SU-DHL-6 (cell line): ENCODE data around the gene RAD51B.

ENCODE experiments used
- H2AFZ ChIP-seq: fragments of 200-600 bp; sonication (generic); 2 replicates; pipeline ENCODE4 v1.6.1; 2014; ENCODE audit warnings: low read depth, mild to moderate bottlenecking, moderate library complexity, mixed read lengths, antibody characterized with exemption, low read length; ENCODE audit not compliant: severe bottlenecking
- H3F3A ChIP-seq: fragments of 200-600 bp; shearing (Covaris generic); 2 replicates; pipeline ENCODE4 v1.6.0; 2016; ENCODE audit warnings: antibody characterized with exemption, mild to moderate bottlenecking; ENCODE audit not compliant: insufficient read depth
- H3K27ac ChIP-seq: fragments of 200-600 bp; sonication (generic); 2 replicates; pipeline ENCODE4 v1.5.1; 2016; ENCODE audit warnings: low read depth, mild to moderate bottlenecking, low read length, moderate library complexity, mixed read lengths
- H3K27me3 ChIP-seq: fragments of 200-600 bp; sonication (generic), shearing (Covaris generic); 2 replicates; pipeline ENCODE4 v1.6.0; 2014; ENCODE audit warnings: mild to moderate bottlenecking, low read length
- H3K36me3 ChIP-seq: fragments of 200-600 bp; sonication (generic); 2 replicates; pipeline ENCODE4 v1.6.1; 2014; ENCODE audit warnings: mild to moderate bottlenecking, low read length, mixed read lengths
- H3K4me2 ChIP-seq: fragments of 300-600, 200-600 bp; shearing (Covaris generic), sonication (generic); 2 replicates; pipeline ENCODE4 v1.6.0; 2014; ENCODE audit warnings: low read length, low read depth, mild to moderate bottlenecking; ENCODE audit not compliant: poor library complexity, severe bottlenecking
- H3K4me3 ChIP-seq: fragments of 200-600 bp; sonication (generic); 2 replicates; pipeline ENCODE4 v1.5.1; 2014; ENCODE audit warnings: antibody characterized with exemption, low read length, mild to moderate bottlenecking, mixed read lengths; ENCODE audit not compliant: insufficient read depth, poor library complexity, severe bottlenecking
- H3K79me2 ChIP-seq: fragments of 200-600 bp; sonication (generic); 2 replicates; pipeline ENCODE4 v1.6.1; 2014; ENCODE audit warnings: mild to moderate bottlenecking, low read length, moderate library complexity; ENCODE audit not compliant: insufficient read depth
- H3K9ac ChIP-seq: fragments of 200-600 bp; sonication (generic); 2 replicates; pipeline ENCODE4 v1.7.0; 2014; ENCODE audit warnings: mild to moderate bottlenecking, low read length
- H3K9me2 ChIP-seq: fragments of 200-600 bp; sonication (generic); replicated peaks from 2 replicates; pipeline ENCODE4 v1.6.1; 2014; ENCODE audit warnings: low read length; ENCODE audit not compliant: insufficient read depth
- H3K9me3 ChIP-seq: fragments of 200-600 bp; sonication (generic); 2 replicates; pipeline ENCODE4 v1.6.1; 2014; ENCODE audit warnings: low read length, mixed read lengths; ENCODE audit not compliant: insufficient read depth
- H4K20me1 ChIP-seq: fragments of 200-600 bp; sonication (generic); 2 replicates; pipeline ENCODE4 v1.6.1; 2014; ENCODE audit warnings: low read depth, mild to moderate bottlenecking, antibody characterized with exemption, low read length, moderate library complexity, mixed read lengths
- EZH2phosphoT487 ChIP-seq: fragments of 200-600 bp; sonication (generic), shearing (Covaris generic); conservative IDR thresholded peaks from 2 replicates; pipeline ENCODE4 v1.6.1; 2018; ENCODE audit warnings: mild to moderate bottlenecking, antibody characterized with exemption, low read length, moderate library complexity, mixed read lengths
- TF ChIP-seq, protein P1 (sequence below): fragments of 200-600 bp; sonication (generic); IDR thresholded peaks from one replicate; pipeline ENCODE4 v1.5.1; 2017; ENCODE audit warnings: antibody characterized with exemption, mild to moderate bottlenecking, low read length, moderate library complexity; ENCODE audit not compliant: insufficient read depth, poor library complexity, severe bottlenecking

The RAD51B gene

DNA sequence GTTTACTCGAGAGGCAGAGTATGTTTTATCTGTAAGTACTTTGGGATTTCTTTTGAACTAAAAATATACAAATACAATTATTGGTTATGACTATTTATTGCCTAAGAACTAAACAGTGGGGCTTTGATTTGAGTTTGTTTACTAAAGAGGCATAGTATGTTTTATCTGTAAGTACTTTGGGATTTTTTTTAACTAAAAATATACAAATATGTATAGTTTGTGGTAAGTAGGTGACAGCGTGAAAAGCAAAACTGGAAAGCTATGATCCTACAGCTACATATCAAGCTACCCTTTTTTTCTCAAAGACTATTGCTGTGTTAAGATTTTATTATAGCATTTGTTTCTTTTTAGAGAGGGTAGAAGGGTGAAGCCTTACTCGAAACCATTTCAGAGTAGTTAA lies 171.0 kb downstream of the RAD51B start:
- H3K4me3 ChIP-seq: no peak overlapping the region
- no peak overlapping the region for H3K4me2 ChIP-seq
- H3F3A ChIP-seq: no peaks in the 10 kb centered on the region
- H2AFZ ChIP-seq: no peak overlapping the region
- H3K9ac ChIP-seq: no peak overlapping the region
- no peak overlapping the region for H3K27ac ChIP-seq
- no peaks in the 10 kb centered on the region for H3K9me3 ChIP-seq
- no peaks in the 10 kb centered on the region for H3K9me2 ChIP-seq
- no peaks in the 10 kb centered on the region for H3K79me2 ChIP-seq
- no peaks in the 10 kb centered on the region for H3K36me3 ChIP-seq
- no peaks in the 10 kb centered on the region for H3K27me3 ChIP-seq
- TF ChIP-seq, protein P1, sequence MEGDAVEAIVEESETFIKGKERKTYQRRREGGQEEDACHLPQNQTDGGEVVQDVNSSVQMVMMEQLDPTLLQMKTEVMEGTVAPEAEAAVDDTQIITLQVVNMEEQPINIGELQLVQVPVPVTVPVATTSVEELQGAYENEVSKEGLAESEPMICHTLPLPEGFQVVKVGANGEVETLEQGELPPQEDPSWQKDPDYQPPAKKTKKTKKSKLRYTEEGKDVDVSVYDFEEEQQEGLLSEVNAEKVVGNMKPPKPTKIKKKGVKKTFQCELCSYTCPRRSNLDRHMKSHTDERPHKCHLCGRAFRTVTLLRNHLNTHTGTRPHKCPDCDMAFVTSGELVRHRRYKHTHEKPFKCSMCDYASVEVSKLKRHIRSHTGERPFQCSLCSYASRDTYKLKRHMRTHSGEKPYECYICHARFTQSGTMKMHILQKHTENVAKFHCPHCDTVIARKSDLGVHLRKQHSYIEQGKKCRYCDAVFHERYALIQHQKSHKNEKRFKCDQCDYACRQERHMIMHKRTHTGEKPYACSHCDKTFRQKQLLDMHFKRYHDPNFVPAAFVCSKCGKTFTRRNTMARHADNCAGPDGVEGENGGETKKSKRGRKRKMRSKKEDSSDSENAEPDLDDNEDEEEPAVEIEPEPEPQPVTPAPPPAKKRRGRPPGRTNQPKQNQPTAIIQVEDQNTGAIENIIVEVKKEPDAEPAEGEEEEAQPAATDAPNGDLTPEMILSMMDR: no peak
- TF ChIP-seq EZH2phosphoT487: no peak
- no peaks in the 10 kb centered on the region for H4K20me1 ChIP-seq

DNA sequence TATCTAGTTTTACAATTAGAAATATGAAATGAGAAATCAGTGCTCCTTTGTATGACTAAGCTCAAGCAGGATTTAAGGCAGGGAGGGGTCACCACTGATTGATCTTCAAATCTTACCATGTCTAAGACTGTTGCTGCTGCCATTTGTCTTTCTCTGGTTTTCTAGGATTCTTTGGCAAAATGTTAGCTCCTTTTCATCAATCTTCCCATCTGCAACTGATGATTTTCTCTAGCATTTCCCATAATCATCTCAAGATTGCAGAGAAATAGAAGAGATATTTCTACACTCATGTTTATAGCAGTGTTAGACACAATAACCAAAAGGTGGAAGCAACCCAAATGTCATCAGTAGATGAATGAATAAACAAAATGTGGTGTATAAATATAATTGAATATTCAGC lies 175.0 kb downstream of the RAD51B start:
- no peaks in the 10 kb centered on the region for H3K9me3 ChIP-seq
- H3K4me2 ChIP-seq: no peak overlapping the region
- H3F3A ChIP-seq: no peaks in the 10 kb centered on the region
- H3K36me3 ChIP-seq: no peaks in the 10 kb centered on the region
- H3K27ac ChIP-seq: no peak overlapping the region
- no peak overlapping the region for H3K4me3 ChIP-seq
- H4K20me1 ChIP-seq: no peaks in the 10 kb centered on the region
- no peaks in the 10 kb centered on the region for H3K27me3 ChIP-seq
- H3K79me2 ChIP-seq: no peaks in the 10 kb centered on the region
- no peaks in the 10 kb centered on the region for H3K9me2 ChIP-seq
- no peak overlapping the region for H2AFZ ChIP-seq
- TF ChIP-seq, protein P1: no peak
- TF ChIP-seq EZH2phosphoT487: no peak
- no peak overlapping the region for H3K9ac ChIP-seq

DNA sequence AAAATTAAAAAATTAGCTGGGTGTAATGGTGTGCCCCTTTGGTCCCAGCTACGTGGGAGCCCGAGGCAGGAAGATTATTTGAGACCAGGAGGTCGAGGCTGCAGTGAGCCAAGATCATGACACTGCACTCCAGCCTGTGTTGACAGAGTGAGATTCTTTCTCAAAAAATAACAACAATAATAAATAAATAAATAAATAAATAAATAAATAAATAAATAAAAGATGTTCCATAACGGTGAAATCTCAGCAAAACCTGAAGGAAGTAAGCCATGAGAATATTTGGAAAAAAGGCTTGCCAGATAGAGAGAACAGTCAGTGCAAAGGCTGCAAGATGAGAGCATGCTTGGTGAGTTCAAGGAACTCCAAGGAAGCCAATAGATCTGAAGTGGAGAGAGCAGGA lies 176.7 kb downstream of the RAD51B start:
- no peak overlapping the region for H2AFZ ChIP-seq
- no peak overlapping the region for H3K27ac ChIP-seq
- H3K27me3 ChIP-seq: no peaks in the 10 kb centered on the region
- H3K36me3 ChIP-seq: no peaks in the 10 kb centered on the region
- no peak overlapping the region for H3K9ac ChIP-seq
- H3K9me3 ChIP-seq: no peaks in the 10 kb centered on the region
- H3K4me3 ChIP-seq: no peak overlapping the region
- H3K4me2 ChIP-seq: no peak overlapping the region
- no peaks in the 10 kb centered on the region for H3F3A ChIP-seq
- H4K20me1 ChIP-seq: no peaks in the 10 kb centered on the region
- no peaks in the 10 kb centered on the region for H3K79me2 ChIP-seq
- TF ChIP-seq EZH2phosphoT487: no peak
- TF ChIP-seq, protein P1: no peak
- H3K9me2 ChIP-seq: no peaks in the 10 kb centered on the region

DNA sequence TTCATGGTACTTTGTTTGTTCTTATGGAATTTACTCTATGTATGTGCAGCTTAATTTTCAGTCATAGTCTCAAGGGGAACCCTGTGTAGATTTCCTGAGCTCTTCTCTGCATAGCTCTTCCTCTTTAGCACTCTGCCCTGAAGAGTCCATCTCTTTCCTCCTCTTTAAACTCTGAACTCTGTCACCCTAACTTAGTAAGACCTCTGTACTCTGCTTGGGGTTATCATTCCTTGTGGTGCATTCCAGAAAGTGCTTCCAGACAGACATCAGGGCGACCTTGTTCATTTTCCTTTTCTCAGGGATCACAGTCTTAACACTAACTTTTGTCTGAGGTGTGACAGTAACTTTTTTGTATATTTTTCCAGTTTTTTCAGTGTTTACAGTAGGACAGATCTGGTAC lies 179.3 kb downstream of the RAD51B start:
- Histone ChIP-seq H3K79me2 (no peaks in the 10 kb centered on the region), H3K4me2 (no peak overlapping the region), H3K36me3 (no peaks in the 10 kb centered on the region), H3K9ac (no peak overlapping the region), H4K20me1 (no peaks in the 10 kb centered on the region), H3K9me2 (no peaks in the 10 kb centered on the region), H3K27me3 (no peaks in the 10 kb centered on the region), H3K9me3 (no peaks in the 10 kb centered on the region), H3F3A (no peaks in the 10 kb centered on the region), H3K27ac (no peak overlapping the region), H2AFZ (no peak overlapping the region), H3K4me3 (no peak overlapping the region)
- TF ChIP-seq EZH2phosphoT487: no peak
- TF ChIP-seq, protein P1: no peak
